ENCODE measurements around the gene RASAL1.

The RASAL1 gene

GRCh38 chr12:113088971-113089756 lies 46.4 kb downstream of the RASAL1 start:
- TF ChIP-seq TAF1 (IDR thresholded peaks at IDR 0.05; ENCODE audit: borderline replicate concordance, insufficient read depth, low read length) (no peak), FOXP2 (optimal IDR thresholded peaks at IDR 0.05; ENCODE audit: borderline replicate concordance, extremely low read depth, extremely low read length, insufficient read depth) (no peak), POLR2AphosphoS5 (IDR thresholded peaks at IDR 0.05; ENCODE audit: low read depth, low read length) (no peak)
- TF ChIP-seq, protein P1, sequence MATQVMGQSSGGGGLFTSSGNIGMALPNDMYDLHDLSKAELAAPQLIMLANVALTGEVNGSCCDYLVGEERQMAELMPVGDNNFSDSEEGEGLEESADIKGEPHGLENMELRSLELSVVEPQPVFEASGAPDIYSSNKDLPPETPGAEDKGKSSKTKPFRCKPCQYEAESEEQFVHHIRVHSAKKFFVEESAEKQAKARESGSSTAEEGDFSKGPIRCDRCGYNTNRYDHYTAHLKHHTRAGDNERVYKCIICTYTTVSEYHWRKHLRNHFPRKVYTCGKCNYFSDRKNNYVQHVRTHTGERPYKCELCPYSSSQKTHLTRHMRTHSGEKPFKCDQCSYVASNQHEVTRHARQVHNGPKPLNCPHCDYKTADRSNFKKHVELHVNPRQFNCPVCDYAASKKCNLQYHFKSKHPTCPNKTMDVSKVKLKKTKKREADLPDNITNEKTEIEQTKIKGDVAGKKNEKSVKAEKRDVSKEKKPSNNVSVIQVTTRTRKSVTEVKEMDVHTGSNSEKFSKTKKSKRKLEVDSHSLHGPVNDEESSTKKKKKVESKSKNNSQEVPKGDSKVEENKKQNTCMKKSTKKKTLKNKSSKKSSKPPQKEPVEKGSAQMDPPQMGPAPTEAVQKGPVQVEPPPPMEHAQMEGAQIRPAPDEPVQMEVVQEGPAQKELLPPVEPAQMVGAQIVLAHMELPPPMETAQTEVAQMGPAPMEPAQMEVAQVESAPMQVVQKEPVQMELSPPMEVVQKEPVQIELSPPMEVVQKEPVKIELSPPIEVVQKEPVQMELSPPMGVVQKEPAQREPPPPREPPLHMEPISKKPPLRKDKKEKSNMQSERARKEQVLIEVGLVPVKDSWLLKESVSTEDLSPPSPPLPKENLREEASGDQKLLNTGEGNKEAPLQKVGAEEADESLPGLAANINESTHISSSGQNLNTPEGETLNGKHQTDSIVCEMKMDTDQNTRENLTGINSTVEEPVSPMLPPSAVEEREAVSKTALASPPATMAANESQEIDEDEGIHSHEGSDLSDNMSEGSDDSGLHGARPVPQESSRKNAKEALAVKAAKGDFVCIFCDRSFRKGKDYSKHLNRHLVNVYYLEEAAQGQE (IDR thresholded peaks at IDR 0.05; ENCODE audit: insufficient read depth in 1 of 2, low read depth in 2 of 2, low read length in 2 of 2) = no peak

DNA sequence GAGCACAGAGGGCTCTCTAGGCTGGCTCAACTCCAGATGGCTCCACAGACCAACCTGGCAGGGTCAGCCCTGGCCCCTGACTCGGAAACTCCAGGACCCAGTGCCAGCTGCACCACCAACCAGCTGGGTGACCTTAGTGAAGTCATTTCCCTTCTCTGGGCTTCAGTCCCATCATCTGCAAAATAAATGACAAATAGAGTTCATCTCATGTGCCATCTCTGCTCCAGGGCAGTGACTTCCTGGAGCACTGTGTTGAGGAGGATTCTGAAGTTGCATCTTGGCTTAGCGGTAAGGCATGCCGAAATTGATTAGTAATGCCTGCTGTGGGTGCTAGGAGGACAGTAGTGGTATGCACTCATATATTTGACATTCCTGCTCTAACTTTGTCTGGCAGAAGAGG lies 47.5 kb downstream of the RASAL1 start:
- TF ChIP-seq, protein P1 (IDR thresholded peaks at IDR 0.05; ENCODE audit: insufficient read depth in 1 of 2, low read depth in 2 of 2, low read length in 2 of 2) = no peak
- TF ChIP-seq FOXP2 (optimal IDR thresholded peaks at IDR 0.05; ENCODE audit: borderline replicate concordance, extremely low read depth, extremely low read length, insufficient read depth) (no peak), TAF1 (IDR thresholded peaks at IDR 0.05; ENCODE audit: borderline replicate concordance, insufficient read depth, low read length) (no peak), POLR2AphosphoS5 (IDR thresholded peaks at IDR 0.05; ENCODE audit: low read depth, low read length) (no peak), SIN3A (IDR thresholded peaks at IDR 0.05; ENCODE audit: borderline replicate concordance, insufficient read depth, low read length) (no peak)

DNA sequence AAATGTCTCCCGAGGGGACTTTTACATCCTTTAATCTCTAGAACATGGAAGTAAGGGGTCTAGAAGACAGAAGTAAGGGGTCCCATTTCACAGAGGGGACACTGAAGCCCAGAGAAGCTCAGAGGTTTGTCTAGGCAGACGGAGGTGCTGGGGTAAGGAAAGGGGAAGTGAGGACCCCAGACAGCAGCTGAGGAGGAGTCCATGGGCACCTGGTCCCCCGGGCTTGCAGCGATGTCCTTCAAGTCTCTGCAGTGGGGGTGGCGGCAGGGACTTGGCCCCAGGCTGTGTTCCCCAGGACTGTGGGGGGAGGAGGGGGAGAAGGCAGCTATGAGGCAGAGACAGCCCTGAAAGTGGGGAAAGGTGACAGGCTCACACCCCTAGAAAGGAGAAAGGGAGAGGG lies 48.4 kb downstream of the RASAL1 start:
- no peak for TF ChIP-seq TAF1 (IDR thresholded peaks at IDR 0.05; ENCODE audit: borderline replicate concordance, insufficient read depth, low read length)
- no peak for TF ChIP-seq SIN3A (IDR thresholded peaks at IDR 0.05; ENCODE audit: borderline replicate concordance, insufficient read depth, low read length)
- no peak for TF ChIP-seq POLR2AphosphoS5 (IDR thresholded peaks at IDR 0.05; ENCODE audit: low read depth, low read length)
- TF ChIP-seq, protein P1 (IDR thresholded peaks at IDR 0.05; ENCODE audit: insufficient read depth in 1 of 2, low read depth in 2 of 2, low read length in 2 of 2) = no peak
- TF ChIP-seq FOXP2 (optimal IDR thresholded peaks at IDR 0.05; ENCODE audit: borderline replicate concordance, extremely low read depth, extremely low read length, insufficient read depth) = no peak

DNA sequence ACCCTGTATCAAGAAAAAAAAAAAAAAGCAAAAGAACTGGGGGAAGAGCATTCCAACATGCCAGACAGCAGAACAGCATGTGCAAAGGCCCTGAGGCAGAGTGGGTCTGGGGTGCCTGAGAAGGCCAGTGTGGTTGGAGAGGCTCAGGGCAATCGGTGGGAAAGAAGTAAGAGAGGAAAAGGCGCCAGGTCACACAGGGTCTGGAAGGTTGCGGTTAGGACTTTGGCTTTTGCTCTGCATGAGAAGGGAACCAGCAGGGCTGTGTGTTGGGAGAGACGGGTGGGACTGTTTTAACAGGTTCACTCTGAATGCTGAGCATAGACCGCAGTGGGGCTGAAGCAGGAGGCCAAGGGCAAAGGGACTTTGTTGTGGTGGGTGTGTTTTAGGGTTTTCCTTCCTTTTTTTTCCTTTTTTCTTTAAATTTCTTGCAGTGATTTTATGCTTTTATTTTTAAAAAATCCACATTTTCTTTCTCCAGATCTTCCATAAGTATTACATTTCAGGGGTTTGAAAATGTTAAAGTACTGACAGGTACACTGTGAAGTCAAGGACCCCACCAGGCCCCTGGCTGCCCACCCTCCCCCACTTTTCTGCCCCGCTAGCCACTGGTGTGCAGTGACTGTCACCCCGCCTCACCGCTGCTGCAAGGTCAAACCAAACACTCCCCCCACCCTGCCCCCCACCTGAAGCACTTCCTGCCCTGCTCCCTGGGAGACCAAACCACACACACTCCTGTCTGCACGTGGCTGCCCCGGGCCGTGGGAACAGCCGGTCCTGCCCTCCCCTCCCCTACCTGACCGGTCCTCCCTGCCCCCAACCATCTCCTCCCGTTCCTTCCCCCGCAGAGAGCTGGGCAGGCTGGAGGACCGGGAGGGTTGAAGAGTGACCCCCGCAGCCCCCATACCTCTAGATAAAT lies 49.1 kb downstream of the RASAL1 start:
- TF ChIP-seq FOXP2 (optimal IDR thresholded peaks at IDR 0.05; ENCODE audit: borderline replicate concordance, extremely low read depth, extremely low read length, insufficient read depth) = no peak

- TF ChIP-seq FOXP2 (optimal IDR thresholded peaks at IDR 0.05; ENCODE audit: borderline replicate concordance, extremely low read depth, extremely low read length, insufficient read depth) (no peak), POLR2AphosphoS5 (IDR thresholded peaks at IDR 0.05; ENCODE audit: low read depth, low read length) (no peak), TAF1 (IDR thresholded peaks at IDR 0.05; ENCODE audit: borderline replicate concordance, insufficient read depth, low read length) (no peak), SIN3A (IDR thresholded peaks at IDR 0.05; ENCODE audit: borderline replicate concordance, insufficient read depth, low read length) (no peak)
- TF ChIP-seq, protein P1 (IDR thresholded peaks at IDR 0.05; ENCODE audit: insufficient read depth in 1 of 2, low read depth in 2 of 2, low read length in 2 of 2) = no peak
These were observed 51.6 kb downstream of the RASAL1 start for GRCh38 chr12:113083863-113084435.

Measured in PFSK-1 (cell line).